ENCODE results near the gene FBXO30.

Gene FBXO30

GRCh38 chr6:145815309-145816274 is 997 bp upstream of the FBXO30 start:
- no peak for DNase-seq

DNA sequence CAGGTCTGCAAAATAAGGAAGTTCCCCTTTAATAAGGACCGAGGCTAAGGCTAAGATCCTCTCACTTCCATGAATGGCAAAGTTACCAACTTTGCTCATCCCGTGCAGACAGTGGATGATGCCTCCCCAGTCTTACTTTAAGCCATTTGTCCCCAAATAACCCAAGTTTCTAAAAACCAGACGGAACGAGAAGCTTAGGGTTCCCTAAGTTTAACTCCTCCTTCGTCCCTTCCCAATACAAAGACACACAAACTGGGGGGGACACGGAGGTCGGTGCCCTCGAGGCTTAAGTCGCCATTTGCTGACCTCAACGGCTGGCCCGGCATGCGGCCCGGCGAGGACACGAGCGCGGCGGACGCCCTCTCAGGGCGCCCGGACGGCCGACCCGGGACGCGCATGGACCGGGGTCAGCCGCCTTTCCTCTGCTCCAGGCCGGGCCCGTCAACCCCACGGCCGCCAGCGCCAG is 527 bp downstream of the FBXO30 start:
- peak; percentile 55 to 63 for DNase-seq

DNA sequence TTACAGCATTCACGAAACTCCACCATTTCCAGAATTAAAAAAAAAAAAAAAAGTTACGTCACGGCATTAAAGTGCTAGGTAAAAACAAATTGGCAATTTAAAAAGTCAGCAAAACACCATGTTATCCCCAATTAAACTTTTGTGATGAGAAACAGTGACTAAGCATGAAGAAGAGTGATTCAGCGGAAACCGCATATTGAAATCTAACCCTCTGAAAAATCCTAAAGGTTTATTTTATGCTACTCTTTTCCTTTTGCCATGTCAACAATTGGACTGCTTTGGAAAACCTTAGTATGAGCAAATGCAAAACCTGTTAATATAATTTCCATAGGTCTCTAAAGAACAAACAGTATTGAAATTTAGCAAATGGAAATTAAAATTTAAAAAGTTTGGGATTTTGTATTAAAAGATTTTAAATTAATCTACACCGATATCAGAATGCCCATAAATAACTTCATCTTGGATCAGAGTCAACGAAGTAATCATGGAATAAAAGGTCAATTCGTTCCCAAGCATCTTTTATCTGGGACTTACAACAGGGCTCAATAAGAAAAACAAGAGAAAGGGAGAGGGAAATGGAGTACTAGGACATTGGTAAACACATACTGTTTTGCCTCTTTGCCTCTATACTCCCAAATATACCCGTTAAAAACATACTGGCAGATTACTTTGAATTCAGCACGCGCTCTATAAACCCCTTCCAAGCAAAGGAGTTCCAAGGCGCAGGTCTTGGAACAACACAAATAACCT is 1.1 kb downstream of the FBXO30 start:
- peak; percentile 38 to 68 for DNase-seq

GRCh38 chr6:145811741-145812140 is 2.9 kb downstream of the FBXO30 start:
- no peak for DNase-seq

- no peak for DNase-seq
These were observed 4.8 kb downstream of the FBXO30 start for GRCh38 chr6:145809785-145810184.

GRCh38 chr6:145809211-145809610 is 5.4 kb downstream of the FBXO30 start:
- DNase-seq = no peak

GRCh38 chr6:145808239-145808638 is 6.4 kb downstream of the FBXO30 start:
- DNase-seq = peak in 1 of 2 donors; percentile 31

DNA sequence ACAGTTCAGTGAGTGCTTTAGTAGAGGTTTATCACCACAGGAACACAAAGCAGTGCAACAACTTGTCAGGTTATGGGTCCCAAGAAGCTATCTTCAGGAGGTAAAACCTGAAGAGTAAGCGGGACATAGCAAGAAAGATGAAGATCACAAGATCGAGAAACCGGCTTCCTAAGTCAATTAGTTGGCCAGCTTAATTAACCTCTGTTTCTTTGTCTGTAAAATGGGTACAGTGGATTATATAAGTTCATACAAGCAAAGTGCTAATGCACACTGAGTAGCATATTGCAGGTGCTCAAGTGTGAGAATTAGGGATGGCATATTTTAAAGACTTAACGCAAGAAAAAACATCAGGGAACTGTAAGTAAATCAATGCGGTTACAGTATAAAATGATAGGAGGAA is 12.5 kb downstream of the FBXO30 start:
- DNase-seq = no peak

DNA sequence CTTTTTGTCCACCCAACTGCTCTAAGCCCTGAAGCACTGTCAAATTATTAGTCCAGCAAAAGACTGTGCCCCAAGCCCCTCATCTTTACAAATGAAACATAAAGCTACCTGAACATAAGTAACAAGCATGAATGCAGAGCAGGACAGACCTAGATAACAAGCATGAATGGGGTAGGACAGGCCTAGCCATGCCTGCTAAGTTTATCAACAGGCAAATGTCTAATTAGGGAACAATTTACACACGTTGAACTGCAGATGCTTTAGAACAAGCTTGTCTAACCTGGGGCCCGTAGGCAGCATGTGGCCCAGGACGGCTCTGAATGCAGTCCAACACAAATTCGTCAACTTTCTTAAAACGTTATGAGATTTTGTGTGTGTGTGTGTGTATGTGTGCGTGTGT is 13.6 kb downstream of the FBXO30 start:
- no peak for DNase-seq

DNA sequence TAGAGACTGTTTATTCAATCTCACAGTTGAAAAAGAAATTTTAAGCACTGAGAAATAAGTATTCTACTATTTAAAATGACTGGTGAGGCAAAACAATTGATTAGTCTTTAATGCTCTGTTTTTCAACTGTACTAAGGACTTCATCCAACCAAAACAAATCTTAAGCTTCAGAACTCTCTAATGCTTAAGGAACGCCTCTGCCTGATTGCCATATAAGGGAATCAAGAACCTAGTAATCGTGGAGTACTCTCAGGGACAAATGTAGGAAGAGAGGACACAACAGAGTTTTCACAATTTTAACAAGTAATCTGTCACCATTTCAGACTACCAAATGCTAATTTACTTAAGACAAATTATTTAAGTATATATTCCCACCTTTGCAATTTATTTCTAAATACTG is 16.1 kb downstream of the FBXO30 start:
- no peak for DNase-seq

GRCh38 chr6:145789443-145789842 is 25.2 kb downstream of the FBXO30 start:
- no peak for DNase-seq

GRCh38 chr6:145787688-145788087 is 26.9 kb downstream of the FBXO30 start:
- DNase-seq = no peak

- no peak for DNase-seq
These were observed 29.9 kb downstream of the FBXO30 start for GRCh38 chr6:145784683-145785082.

- DNase-seq = no peak
These were observed 30.8 kb downstream of the FBXO30 start for GRCh38 chr6:145783796-145784195.

DNA sequence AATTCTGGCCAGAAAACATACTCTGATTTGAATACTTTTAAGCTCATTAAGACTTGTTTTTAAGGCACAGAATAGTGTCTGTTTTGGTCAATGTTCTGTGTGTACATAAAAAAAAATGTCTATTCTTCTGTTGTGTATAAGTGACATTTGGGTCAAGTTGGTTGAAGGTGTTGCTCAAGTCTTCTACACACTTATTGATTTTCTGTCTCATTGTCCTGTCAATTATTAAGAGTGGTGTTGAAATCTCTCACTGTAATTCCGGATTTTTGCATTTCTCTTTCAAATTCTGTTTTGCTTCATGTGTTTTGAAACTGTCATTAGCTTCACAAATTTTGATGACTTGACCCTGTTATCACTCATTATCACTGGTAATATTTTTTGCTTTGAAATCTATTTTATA is 41.7 kb downstream of the FBXO30 start:
- no peak for DNase-seq

GRCh38 chr6:145765449-145765848 is 49.1 kb downstream of the FBXO30 start:
- no peak for DNase-seq

- DNase-seq = no peak
These were observed 50.9 kb downstream of the FBXO30 start for GRCh38 chr6:145763742-145764141.

- DNase-seq = no peak
These were observed 53.0 kb downstream of the FBXO30 start for GRCh38 chr6:145761584-145761983.

DNA sequence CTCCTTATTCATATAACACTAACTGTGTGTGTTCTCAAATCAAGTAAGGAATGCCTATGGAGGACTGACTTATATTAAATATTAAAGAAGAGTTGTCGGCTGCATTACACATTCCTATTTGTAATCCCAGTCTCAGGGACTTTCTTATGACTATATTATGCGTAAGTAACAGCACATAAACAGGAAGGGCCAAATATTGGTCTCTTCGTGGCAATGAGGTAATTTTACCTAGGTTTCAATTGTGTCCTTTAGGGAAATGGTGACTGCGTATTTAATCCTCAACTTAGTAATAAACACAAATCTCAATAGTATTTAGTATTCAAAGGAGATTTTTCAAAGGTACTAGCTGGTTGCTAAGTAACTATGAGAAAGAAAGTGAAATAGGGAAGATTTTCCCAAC is 56.5 kb downstream of the FBXO30 start:
- peak; percentile 18 to 42 for DNase-seq

DNA sequence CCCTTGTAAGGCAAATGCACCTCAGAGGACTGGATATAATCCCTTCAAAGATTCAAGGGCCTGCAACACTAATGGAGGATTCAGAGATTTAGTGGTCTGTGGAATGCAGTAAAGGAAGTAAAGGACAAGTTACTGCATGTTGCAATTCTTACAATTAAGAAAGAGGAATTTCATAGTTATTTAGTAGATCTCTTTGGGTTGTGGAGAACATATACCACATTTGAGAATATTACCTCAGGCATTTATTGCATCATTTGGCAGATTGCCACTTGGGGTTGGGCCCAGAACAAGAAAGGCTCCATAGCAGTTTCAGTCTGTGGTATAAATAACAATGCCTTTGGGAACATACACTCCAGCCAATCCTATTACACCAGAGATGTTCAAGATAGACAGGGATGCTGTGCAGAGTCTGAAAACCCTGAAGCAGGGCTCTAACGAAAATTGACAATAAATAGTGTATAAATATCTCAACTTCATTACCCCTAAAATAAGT is 58.4 kb downstream of the FBXO30 start:
- peak; percentile 68 to 96 for DNase-seq

- DNase-seq = no peak
These were observed 58.9 kb downstream of the FBXO30 start for GRCh38 chr6:145755682-145756081.

GRCh38 chr6:145752638-145753037 is 62.0 kb downstream of the FBXO30 start:
- no peak for DNase-seq

DNA sequence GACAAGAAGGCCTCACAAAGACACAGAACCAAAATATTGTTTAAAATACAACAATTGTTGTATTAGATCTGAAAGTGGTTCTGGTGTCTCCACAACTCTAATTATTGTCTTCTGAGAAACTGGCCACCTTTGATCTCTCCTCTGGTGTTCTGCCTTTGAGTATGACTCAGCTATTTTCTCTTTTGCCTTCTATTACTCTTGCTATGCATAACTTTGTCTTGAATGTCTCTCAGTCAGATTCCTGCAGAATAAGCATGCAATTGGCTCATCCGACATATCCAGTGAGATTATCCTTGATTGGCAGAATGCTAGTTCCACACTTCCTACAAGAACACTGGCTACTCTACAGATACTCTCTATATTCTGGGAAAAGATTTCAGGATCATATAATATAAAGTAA is 65.0 kb downstream of the FBXO30 start:
- DNase-seq = peak in 1 of 2 donors; percentile 24

DNA sequence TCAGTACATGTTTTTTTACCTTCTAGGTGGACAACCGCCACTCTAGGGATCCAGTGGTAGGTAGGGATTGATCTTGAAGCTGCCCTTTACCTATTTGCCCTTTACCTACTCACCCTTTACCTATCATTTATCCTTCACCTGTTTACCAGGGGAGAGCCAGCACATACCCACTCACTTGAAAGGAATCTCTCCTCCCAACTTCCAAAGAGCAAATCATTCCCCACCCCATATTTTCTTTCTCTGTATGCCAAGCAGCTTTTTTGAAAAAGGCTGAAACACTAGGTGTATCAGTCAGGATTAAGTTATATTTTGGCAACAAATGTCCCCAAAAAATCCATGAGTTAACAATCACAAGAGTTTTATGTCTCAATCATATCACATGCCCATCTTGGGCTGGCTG is 68.7 kb downstream of the FBXO30 start:
- no peak for DNase-seq
